HG03103 (cell line): ENCODE measurements around the gene C20orf144.
"Not testable (repeated sequence)": the region's sequence is repeated elsewhere in the genome, so short reads cannot be mapped to it uniquely, and the experiment has no call there.

ENCODE experiments used
- ATAC-seq: cut with Tn5 transposase; IDR thresholded peaks from one replicate; pipeline ENCODE4 v1.9.1; 2021; ENCODE audit warnings: low read depth; ENCODE audit not compliant: unreplicated experiment

C20orf144 gene

DNA sequence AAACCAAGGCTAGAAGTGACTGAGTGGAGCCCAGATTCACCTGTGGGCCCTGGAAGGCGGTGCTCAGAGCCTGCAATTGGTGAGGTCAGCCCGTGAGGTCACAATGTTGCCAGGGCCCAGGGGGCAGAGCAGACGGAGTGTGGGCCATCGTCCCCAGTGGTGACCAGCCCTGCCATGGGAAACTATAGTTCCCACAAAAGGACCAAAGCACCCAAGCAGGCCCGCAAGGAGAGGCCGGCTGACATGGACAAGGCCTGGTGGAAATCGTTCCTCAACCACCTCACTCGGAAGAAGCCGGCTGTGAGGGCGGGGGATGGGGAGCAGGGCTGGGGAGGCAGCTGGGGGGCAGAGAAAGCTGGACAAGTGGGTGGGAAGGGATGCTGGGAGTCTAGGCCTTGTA is at the start of gene C20orf144:
Gene C20orf144, plus strand, starts transcription at position 156 of the 400 bp plus-strand sequence. Its CDS starts 19 bp downstream, at position 175.
- ATAC-seq: no peak

DNA sequence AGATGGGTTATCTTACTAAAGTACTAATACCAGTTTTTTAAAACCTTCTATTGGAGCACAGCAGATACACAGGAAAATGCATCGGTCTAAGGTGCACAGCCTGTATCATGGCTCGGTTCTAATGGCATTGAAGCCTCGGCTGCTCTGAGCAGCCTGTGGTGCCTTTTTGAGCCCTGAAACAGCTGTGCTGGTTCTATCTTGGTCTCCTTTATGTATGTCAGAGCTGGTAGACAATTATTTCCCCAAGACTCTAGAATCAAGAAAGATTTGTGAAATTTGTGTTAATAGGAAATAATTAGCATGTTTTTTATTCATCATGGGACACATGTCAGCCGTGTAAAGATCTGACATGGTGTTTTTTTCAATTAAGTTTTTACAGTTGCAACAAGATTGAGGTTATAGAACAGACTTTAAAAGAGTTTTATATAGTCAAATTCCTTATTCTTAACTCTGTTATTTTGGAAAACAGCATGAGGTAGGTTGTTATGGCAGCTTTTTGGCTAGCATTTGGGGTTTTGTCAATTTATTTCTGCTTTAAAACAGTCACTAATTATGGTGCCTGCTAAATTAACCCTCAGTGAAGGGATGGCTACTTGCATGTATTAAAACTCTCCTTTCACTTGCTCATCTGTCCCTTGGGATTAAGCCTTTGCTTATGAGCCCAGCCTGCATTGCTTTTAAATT is 40.3 kb upstream of the C20orf144 start:
- no peak for ATAC-seq

DNA sequence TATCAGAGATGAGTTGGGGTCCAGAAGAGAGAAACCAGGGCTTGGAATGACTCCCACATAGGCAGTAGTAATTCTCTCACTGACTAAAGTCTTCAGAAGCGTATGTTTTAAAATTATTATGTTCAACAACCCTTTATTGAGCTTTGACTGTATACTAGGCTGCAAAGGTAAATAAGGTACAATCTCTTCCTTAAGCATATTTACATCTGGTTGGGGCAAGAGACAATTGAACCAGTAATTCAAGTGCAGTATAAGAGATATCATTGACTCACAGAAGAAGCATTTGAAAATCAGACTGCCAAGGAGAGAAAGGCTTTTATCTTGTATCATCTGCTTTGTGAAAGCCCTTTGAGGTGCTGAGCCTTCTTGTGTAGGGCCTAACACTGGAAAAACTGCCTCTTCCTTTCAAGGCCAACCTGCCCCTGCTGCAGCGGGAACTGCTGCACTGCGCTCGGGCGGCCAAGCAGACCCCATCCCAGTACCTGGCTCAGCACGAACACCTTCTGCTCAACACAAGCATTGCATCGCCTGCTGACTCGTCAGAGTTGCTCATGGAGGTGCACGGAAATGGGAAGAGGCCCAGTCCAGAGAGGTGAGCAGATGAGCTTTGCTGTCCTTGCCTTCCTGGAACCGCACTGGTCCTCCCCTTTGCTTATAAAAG is 39.3 kb upstream of the C20orf144 start:
- no peak for ATAC-seq

DNA sequence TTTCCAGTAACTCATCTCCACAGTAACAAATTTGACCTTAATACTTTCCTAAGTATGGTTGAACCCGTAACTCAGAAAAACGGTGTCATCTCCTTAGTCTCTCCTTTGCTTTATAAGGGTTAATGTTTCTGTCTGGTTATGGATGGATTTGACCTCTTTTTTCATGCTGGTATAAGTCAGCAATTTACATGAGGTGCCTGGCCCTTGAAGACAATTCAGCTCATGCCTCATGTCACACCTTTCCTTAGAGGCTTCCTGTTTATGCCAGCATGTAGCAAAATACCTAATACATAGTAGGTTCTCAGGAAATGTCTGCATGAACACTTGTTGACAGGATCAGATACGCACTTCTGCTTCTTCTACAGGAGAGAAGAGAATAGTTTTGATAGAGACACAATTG is 37.7 kb upstream of the C20orf144 start:
- no peak for ATAC-seq

DNA sequence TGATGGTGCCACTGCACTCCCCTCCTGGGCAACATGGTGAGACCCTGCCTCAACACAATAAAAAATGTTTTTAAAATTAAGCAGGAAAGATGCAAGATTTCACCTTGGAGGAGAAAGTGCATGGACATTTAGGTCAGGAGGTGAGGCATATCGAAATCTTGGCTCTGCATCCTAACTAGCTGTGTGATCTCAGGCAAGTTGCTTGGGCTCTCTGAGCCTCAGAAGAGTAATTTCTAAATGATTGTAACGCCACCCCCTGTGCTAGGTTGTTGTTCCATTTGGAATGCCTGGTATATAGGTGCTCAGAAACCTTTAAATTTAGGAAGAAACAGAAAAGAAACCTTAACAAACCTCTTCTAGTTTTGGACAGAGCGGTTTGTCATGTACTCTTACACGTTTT is 35.9 kb upstream of the C20orf144 start:
- no peak for ATAC-seq

DNA sequence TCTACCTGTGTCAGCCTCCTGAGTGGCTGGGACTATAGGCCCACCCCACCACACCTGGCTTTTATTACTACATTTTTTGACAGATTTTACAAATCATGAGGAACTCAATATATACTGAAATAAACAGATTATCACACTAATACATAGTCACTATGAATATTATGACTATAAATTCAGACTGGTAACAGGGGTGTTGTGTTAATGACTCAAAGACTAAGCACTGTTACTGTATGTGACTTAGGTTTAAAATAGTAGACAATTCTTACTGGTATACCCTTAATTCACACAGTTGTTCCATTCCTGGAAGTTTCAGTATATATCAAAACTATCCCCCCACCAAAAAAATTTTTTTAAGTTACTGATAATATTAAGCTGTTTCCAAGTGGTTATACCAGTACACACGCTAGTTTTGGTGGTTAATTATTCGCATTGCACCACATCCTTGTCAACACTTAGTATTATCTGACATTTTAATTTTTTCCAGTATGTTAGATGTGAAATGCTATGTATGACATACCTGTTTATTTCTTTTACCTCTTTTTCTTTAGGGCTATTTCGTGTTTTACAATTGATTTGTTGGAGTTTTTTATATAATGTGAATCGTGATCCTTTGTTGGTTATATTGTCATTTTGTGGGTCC is 34.4 kb upstream of the C20orf144 start:
- no peak for ATAC-seq

DNA sequence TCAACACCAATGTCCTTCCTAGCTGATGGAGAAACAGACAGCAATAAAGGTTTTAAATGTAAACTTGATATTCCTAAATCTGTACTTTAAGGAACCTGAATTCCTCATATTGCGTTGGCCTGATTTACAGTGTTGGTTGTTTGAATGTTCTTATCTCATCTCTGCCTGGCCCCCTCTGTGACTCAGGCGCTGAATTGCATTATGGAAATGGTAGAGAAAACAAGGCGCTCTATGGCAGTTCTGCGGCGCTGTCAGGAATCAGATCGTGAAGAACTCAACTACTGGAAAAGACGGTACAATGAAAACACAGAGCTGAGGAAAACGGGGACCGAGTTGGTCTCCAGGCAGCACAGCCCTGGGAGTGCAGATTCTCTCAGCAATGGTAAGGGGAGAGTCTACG is 32.6 kb upstream of the C20orf144 start:
- ATAC-seq: no peak

DNA sequence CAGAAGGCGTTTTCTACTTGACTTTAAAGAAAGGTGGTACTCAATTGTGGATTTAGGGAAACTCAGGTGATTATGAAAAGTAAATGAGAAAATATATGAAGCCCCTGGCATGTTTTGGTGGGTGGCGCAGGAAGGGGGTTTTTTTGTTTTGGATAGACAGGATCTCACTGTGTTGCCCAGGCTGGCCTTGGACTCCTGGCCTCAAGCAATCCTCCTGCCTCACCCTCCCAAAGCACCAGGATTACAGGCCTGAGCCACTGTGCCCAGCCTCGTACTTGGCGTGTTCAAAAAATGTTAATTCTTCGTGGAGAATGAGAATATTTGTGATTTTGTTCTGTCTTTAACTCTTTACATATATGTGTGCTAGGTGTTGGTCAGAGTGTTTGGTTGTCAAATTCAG is 32.1 kb upstream of the C20orf144 start:
- no peak for ATAC-seq

DNA sequence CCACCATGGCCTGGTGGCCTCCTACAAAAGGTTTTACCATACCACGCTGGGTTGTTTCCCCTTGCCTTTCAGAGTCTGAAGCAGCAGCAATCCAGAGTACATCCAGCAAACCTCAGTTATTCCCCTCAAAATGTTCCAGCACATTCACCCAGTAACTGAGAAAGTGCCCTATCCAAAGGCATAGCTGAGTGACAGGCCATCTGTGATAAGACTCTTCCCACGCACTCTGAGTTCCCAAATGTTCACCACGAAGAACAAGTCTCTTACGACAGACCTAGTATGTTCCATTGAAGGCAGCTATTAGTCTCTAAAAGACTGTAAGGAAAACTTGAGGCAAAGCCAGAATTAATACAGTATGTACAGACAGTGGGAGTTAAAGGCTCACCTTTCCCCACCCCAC is 31.6 kb upstream of the C20orf144 start:
- ATAC-seq: no peak

DNA sequence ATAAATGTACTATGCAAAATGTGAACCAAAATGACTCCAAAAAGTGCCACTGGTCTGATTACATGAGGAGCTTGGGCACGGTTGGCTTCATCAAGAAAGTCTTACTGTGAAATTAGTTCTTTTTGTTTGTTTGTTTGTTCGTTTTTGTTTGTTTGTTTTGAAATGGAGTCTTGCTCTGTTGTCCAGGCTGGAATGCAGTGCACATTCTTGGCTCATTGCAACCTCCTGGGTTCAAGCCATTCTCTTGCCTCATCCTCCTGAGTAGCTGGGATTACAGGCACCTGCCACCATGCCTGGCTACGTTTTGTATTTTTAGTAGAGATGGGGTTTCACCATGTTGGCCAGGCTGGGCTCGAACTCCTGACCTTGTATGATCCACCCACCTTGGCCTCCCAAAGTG is 30.2 kb upstream of the C20orf144 start:
- not testable (repeated sequence) for ATAC-seq

DNA sequence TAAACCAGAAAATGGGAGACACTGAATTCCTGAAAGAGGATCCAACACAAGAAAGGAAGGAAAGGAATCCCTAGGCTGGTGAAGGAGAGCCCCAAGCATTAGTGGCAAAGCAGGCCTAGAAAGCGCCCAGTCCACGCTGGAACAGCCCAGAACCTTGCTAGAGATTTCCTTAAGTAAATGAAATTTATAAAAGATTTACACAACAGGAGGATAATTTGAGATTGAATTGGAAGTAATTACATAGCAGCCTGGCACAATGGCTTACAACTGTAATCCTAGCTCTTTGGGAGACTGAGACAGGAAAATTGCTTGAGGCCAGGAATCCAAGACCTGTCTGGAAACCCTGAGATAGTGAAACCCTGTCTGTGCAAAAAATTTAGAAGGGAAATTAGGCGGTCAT is 26.8 kb upstream of the C20orf144 start:
- no peak for ATAC-seq

DNA sequence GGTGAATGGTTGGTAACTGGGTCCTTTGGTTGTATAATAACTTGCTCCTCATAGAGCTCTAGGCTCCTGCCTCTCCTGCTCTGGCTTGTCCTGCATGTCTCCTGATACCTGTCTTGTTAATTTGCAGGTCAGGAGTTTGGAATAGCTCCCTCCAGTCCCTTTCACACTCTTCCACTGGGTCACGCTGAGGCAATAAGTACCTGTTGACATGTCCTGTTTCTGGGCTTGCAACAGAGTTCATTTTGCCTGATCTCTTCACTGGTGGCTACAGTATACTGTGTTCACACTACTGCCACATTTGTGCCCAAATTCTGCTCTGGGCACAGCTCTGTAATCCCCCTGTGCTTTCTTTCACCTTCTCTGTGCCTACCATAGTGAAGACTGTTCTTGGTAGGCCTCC is 25.4 kb upstream of the C20orf144 start:
- no peak for ATAC-seq

DNA sequence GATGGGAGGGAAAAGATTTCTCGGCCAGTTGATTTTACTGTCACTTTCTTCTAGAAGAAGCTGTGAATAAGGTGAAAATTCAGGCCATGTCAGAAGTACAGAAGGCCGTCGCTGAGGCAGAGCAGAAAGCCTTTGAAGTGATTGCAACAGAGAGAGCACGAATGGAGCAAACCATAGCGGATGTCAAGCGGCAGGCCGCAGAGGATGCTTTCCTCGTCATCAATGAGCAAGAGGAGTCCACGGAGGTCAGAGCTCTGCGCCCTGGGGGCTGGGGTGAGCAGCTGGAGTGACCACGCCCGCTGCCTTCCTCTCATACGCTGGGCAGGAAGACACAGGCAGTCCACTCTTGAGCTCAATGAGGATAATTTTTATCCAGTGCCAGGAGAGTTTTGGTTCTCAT is 21.8 kb upstream of the C20orf144 start:
- no peak for ATAC-seq

DNA sequence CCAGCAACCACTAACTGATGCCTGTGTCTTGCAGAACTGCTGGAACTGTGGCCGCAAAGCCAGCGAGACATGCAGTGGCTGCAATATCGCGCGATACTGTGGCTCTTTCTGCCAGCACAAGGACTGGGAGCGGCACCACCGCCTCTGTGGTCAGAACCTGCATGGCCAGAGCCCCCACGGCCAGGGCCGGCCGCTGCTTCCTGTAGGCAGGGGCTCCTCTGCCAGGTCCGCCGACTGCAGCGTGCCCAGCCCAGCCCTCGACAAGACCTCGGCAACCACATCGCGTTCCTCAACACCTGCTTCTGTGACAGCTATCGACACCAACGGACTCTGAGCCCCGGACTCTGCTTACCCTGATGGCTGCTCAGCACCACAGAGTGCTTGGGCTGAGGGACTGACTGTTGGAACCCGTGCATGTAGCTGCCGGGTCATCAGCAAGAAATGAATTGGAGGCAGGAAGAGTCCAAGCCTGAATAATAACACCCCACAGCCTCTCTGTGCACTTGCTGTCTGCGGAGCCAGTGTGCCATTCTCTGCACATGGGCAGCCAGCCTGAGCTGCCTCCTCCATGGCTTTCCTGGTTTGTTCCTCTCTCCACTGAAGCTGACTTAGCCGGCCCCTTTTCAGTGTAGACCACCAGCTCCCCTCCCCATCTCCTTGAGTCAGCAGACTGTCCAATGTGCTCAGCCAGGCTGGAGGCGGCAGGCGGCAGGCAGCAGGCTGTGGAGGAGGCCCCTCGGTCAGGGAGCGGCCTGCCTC is 17.6 kb upstream of the C20orf144 start:
- ATAC-seq: no peak

DNA sequence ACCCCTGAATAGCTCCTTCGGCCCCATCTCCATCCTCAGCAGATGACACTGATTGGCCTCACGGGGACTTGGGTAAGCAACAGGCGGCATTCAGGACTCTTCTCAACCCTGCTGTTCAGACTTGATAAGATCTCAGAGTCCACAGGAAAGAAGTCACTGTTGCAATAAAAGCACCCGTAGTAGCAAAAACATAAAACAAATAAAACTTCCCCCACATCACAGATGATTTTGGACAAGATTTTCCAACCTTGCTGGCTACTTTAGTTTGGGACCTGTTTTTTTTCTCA is 17.1 kb upstream of the C20orf144 start:
- no peak for ATAC-seq

DNA sequence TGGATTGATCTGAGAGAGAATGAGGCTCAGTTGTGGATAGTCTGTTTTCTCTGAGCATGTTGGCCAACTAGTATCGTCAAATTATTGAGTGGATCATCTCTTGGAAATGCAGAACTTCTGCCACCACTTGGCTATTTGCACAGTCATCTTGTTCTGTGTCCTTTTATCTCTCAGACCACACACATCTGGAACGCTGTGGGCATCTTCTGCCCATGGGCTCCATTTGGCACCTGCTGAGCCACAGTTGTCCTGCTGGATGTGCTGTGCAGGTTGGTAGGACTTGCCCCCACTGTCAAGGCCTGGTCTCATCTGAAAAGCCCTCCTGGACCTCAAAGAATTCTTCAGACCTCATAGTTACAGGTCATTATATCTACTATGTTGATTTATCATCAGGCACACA is 16.7 kb upstream of the C20orf144 start:
- ATAC-seq: no peak

DNA sequence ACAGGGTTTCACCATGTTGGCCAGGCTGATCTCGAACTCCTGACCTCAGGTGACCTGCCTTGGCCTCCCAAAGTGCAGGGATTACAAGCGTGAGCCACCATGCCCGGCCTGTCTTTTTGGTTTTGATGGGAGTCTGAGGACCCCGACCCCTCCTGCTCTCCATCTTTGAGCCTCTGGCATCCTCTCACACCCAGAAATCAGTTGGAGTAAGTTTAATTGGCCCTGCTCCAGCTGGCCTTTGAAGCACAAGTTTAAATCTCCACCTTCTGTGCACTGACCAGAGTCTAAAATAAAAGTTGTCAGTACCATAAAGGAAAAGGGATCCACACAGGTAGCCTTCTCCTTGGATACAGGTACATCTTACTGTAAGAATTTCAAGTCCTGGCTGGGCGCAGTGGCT is 15.9 kb upstream of the C20orf144 start:
- ATAC-seq: no peak

DNA sequence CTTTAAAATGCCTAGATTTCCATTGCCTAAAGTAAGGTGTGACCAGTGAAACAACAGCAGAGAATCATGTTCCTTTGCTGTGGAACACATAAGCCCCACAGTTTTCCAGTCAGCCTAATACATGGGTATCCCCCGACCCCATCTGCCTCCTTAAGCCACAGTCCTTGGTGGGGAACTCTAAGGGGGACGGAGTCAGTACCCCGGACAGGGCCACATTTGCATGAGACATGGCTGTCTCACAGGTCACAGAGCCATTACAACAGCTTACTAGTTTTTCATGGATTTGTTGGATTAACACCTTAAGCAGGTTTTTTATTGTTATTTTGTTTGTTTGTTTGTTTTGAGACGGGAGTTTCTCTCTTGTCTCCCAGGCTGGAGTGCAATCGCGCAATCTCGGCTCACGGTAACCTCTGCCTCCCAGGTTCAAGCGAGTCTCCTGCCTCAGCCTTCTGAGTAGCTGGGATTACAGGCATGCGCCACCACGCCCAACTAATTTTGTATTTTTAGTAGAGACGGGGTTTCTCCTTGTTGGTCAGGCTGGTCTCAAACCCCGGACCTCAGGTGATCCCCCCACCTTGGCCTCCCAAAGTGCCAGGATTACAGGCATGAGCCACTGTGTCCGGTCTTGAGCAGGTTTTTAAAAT is 15.0 kb upstream of the C20orf144 start:
- not testable (repeated sequence) for ATAC-seq

DNA sequence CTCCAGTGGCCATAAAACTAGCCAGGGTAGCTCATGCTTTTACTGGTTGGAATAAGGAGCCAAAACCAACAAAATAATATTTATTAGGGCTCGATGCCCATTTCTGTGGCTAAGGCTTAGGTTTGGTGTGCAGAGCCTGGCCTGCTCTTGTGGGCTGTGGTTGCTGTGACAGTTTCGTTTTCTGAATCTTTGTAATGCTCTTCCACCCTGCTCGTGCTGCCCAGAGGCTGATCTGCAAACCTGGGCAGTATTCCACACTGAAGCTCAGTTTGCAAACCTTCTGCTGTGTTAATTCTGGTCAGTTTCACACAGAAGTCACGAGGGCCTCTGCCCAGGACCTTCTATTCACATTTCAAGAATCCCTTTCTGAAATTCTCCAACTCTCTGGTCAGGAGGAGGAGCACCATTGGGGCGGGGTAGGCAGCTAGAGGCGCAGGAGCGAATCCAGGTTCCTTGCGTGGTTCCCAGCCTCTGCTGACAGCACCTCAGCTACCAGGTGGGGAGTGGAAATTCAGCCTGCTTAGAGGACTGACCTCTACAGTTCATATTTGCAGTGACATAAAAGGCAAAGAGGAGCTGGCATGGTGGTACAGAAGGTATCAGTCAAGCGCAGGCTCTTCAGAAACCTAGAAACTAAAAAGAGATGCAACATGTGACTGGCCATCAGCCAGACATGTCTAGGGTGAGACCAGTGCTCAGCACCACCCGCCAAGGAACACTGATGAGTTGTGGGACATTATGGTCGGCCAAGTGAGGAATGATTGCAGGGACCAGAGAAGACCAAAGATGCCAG is 14.3 kb upstream of the C20orf144 start:
- no peak for ATAC-seq

DNA sequence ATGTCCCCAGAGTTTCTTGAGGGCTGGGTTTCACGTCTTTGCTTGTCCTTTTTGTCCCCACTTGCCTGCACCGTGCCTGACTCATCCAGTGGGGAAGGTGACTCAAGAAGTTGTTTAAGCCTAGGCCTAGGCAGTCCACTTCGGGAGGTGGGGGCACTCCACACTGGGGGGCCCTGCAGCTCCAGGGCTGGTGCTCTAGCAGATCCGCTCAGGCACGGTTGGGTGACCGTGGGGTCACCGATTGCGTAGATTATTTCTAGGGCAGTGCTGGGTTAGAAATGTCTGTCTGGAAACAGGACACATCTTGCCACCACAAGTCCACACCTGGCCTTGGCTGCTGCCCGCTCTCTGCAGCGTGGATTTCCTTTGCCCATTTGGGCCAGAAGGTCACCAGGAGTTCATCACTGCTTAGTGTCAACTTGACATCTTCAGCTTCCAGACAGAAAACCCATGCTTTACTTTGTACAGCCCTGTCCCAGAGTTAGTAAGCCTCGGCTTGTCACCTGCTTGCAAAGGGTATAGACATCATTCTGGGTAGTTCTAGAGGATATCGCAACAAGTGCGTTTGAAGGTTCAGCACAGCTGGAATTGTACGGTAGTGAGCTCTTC is 13.6 kb upstream of the C20orf144 start:
- ATAC-seq: no peak
